Right atrium auricular region (tissue), 2 donors: ENCODE data around the gene TMCC3. TPM values are rescaled to one million over a fixed set of nuclear protein-coding genes. Genes with fewer than 3 reads are reported as not detected.

ENCODE experiments used
- DNase-seq: peaks from one replicate; pipeline ENCODE4 v3.0.0-alpha.2; 2019; ENCODE audit warnings: low spot score
- H3K27ac ChIP-seq, 2 donors: fragments of 200-600 bp; sonication (generic); 1 replicate in 1 of 2; 2 replicates in 1 of 2; pipeline ENCODE4 v1.5.1; 2016 to 2019
- H3K27me3 ChIP-seq, 2 donors: fragments of 200-600 bp; sonication (generic); one replicate each; pipeline versions ENCODE4 v1.5.1 to v1.6.0; 2017 to 2019
- H3K36me3 ChIP-seq: fragments of 200-600 bp; sonication (generic); one replicate; pipeline ENCODE4 v1.5.1; 2016
- H3K4me1 ChIP-seq, 2 donors: fragments of 200-600 bp; sonication (generic); one replicate each; pipeline versions ENCODE4 v1.5.1 to v1.6.0; 2017 to 2019
- H3K4me3 ChIP-seq, 2 donors: fragments of 200-600 bp; sonication (generic); 1 replicate in 1 of 2; 2 replicates in 1 of 2; pipeline ENCODE4 v1.5.1; 2017 to 2019; ENCODE audit warnings: mild to moderate bottlenecking in 1 of 2, moderate library complexity in 1 of 2
- H3K9me3 ChIP-seq, 2 donors: fragments of 200-600 bp; sonication (generic); one replicate each; pipeline ENCODE4 v1.5.1; 2019
- total RNA-seq, 2 donors: library from RNA; depleted of rRNA; stranded (reverse); fragments of >200 nt; gene quantifications; one replicate each; pipeline ENCODE4 v1.1.0, GENCODE V29; 2016
- TF ChIP-seq, protein P1 (sequence below), 2 donors: fragments of 200-600 bp; sonication (generic); IDR thresholded peaks; one replicate each; pipeline ENCODE4 v1.5.1; 2019; ENCODE audit warnings: antibody characterized with exemption in 2 of 2

Gene TMCC3
- total RNA-seq, 2 donors from 2014 or later, result 4.4 to 4.7 TPM

DNA sequence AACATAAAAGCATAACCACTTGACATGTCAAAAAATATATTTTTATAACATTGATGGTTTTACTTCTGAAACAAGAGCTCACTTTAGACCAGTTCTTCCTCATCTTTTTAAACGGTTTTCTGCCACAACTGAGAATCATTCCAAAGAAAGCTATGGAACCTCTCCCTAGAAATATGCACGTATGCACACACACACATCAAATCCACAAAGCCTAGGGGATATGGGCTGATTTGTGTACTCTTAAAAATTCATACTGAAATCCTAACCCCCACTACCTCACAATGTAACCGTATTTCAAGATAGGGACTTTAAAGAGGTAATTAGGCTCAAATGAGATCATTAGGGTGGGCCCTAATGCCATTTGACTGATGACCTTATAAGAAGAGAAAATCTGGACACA, 19.3 kb downstream of the TMCC3 start:
- Histone ChIP-seq H3K27ac (no peak overlapping the region), H3K9me3 (no peaks in the 10 kb centered on the region), H3K4me3 (no peak overlapping the region), H3K36me3 (no peaks in the 10 kb centered on the region), H3K27me3 (no peaks in the 10 kb centered on the region), H3K4me1 (no peaks in the 10 kb centered on the region)
- TF ChIP-seq, protein P1, sequence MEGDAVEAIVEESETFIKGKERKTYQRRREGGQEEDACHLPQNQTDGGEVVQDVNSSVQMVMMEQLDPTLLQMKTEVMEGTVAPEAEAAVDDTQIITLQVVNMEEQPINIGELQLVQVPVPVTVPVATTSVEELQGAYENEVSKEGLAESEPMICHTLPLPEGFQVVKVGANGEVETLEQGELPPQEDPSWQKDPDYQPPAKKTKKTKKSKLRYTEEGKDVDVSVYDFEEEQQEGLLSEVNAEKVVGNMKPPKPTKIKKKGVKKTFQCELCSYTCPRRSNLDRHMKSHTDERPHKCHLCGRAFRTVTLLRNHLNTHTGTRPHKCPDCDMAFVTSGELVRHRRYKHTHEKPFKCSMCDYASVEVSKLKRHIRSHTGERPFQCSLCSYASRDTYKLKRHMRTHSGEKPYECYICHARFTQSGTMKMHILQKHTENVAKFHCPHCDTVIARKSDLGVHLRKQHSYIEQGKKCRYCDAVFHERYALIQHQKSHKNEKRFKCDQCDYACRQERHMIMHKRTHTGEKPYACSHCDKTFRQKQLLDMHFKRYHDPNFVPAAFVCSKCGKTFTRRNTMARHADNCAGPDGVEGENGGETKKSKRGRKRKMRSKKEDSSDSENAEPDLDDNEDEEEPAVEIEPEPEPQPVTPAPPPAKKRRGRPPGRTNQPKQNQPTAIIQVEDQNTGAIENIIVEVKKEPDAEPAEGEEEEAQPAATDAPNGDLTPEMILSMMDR (IDR thresholded peaks at IDR 0.05), result no peak
- DNase-seq, result no peak

DNA sequence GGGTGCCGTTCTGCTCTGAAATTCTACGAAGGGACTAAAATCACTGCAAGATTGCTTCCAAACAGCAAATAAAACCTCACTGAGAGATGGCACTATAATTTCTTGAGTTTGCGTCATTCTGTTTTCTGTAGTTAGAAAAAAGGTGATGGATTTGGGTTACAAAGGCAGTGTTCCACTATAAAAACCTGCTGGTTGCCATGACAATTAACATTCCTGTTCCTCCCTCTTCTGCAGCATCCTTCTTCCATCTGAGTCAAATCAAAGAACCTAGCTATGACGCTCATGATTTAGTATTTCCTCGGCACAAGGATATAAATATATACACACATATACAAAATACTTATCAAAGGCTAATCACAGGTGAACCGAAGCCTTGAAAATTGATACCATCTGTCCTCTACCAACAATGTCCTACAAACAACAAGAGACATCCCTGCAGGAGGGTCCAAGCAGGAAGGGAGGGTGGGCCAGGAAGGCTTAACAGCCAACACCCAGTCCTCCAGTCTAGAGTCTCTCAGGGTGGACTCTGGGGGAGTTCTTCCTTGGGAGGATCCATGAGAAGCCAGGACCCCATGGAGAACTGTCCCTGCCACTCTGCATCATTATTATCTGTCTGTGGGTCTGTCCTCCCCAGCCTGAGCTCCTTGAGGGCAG, 21.4 kb downstream of the TMCC3 start:
- DNase-seq, result no peak
- TF ChIP-seq, protein P1 (IDR thresholded peaks at IDR 0.05), result no peak
- Histone ChIP-seq H3K36me3 (no peaks in the 10 kb centered on the region), H3K9me3 (no peaks in the 10 kb centered on the region), H3K4me1 (no peaks in the 10 kb centered on the region), H3K27ac (no peak overlapping the region), H3K4me3 (no peak overlapping the region), H3K27me3 (no peaks in the 10 kb centered on the region)

DNA sequence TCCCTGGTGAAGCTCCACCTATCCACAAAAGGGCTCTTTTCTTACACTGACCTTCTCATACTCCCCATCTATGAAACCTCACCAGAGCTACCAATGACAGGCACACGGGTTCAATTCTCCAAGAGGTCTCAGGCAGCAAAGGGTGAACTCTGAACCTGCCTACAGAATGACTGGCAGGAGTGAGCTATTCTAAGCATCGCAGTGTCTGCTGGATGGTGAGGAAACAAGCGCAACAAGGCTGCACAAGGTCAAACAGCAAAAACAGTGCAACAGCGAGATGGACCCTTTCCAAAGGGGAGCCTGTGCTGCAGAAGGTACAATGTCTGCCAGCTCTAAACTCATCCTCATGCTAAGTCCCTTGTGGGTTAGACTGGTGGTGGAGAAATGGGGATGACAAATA, 22.0 kb downstream of the TMCC3 start:
- no peaks in the 10 kb centered on the region for H3K27me3 ChIP-seq
- DNase-seq, result no peak
- H3K4me3 ChIP-seq, result no peak overlapping the region
- no peaks in the 10 kb centered on the region for H3K36me3 ChIP-seq
- no peak overlapping the region for H3K27ac ChIP-seq
- H3K4me1 ChIP-seq, result no peaks in the 10 kb centered on the region
- no peaks in the 10 kb centered on the region for H3K9me3 ChIP-seq
- TF ChIP-seq, protein P1 (IDR thresholded peaks at IDR 0.05), result no peak

DNA sequence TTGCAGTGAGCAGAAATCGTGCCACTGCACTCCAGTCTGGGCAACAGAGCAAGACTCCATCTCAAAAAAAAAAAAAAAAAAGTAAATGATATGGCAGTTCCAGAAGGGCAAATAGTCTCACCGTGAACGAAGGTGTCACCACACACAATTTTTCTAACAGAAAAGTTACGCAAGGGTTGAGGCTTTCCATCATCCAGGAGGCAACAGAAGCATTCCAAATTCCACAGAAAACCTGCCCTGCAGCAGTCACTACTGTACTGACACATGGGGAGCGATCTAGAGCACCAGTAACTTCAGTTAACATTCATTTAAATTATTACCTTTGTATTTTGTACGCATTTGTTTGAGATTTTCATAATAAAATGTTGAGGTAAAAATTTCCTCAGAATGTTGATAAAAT, 24.8 kb downstream of the TMCC3 start:
- H3K4me1 ChIP-seq, result peaks cover 0 to 22% of the 10 kb centered on the region in 2 donors
- no peak for DNase-seq
- no peaks in the 10 kb centered on the region for H3K27me3 ChIP-seq
- H3K27ac ChIP-seq, result no peak overlapping the region
- H3K4me3 ChIP-seq, result no peak overlapping the region
- no peaks in the 10 kb centered on the region for H3K36me3 ChIP-seq
- no peaks in the 10 kb centered on the region for H3K9me3 ChIP-seq
- TF ChIP-seq, protein P1 (IDR thresholded peaks at IDR 0.05), result no peak

DNA sequence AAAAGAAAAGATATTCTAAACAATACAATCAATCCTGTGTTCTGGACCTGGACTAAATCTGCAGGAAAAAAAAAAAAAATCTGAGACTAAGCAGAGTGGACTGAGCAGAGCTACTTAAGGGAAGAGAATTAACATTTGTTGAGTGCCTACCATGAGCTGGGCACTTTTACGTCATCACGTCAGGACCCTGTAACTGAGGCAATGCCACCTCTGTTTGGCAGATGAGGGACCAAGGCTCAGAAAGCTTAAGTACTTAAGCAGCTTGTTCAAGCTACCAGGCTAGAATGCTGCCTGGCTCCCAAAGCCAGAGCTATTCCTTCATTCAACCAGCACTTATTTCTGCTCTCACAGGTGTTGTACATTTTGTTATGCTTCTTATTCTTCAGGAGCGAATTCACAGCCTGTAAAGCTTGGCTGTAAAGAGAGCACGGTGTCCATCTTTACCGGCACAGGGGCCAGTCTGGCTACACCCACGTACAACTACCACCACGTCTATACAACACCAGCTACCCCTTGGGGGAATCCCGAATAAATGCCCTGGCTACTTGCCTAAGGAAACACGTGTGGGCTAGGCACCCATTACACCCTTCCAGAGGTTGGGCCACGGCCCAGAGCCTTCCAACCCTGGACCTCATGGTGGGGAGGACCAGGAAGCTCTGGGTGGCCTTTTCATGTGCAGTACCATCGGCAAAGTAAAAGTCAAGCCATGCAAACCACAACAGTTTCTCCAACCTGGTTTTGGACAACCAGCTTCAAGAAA, 27.0 kb downstream of the TMCC3 start:
- Histone ChIP-seq H3K27ac (no peak overlapping the region), H3K4me1 (peaks cover 0 to 22% of the 10 kb centered on the region in 2 donors)

More for the DNA sequence above, 27.0 kb downstream of the TMCC3 start:
- Histone ChIP-seq H3K36me3 (no peaks in the 10 kb centered on the region), H3K27me3 (no peaks in the 10 kb centered on the region), H3K9me3 (no peaks in the 10 kb centered on the region), H3K4me3 (no peak overlapping the region)
- TF ChIP-seq, protein P1 (IDR thresholded peaks at IDR 0.05), result no peak
- no peak for DNase-seq
